Body of pancreas (tissue), 4 donors: Measurements from ENCODE around the gene GALNT2.

ENCODE experiments used
- CTCF ChIP-seq, 7 experiments: fragments of 450-650 bp in 4 of 7; fragments of 200-600 bp in 3 of 7; sonication (generic) in 3 of 7; IDR thresholded peaks; one replicate each; pipeline ENCODE4 v1.5.1; 2016 to 2019; ENCODE audit warnings: antibody characterized with exemption in 7 of 7
- POLR2A ChIP-seq, 3 donors: fragments of 450-650 bp; IDR thresholded peaks; one replicate each; pipeline ENCODE4 v1.6.1; 2016; ENCODE audit warnings: antibody characterized with exemption in 3 of 3, mild to moderate bottlenecking in 2 of 3

- TF ChIP-seq CTCF (IDR thresholded peaks at IDR 0.05): no peak
- TF ChIP-seq POLR2A (IDR thresholded peaks at IDR 0.05): no peak
These were observed 47.2 kb downstream of the GALNT2 start for GRCh38 chr1:230114237-230114651.
